KOPT-K1 (cell line): ENCODE data around the gene PSMB7.

Experiments
- H3K27ac ChIP-seq: fragments of 200-600 bp; sonication (generic); 2 replicates; pipeline ENCODE4 v1.5.1; 2016; ENCODE audit warnings: antibody characterized with exemption, mild to moderate bottlenecking, low read depth, low read length; ENCODE audit not compliant: poor library complexity, severe bottlenecking
- H3K36me3 ChIP-seq: fragments of 200-600 bp; sonication (generic); 2 replicates; pipeline ENCODE4 v1.5.1; 2017; ENCODE audit warnings: antibody characterized with exemption, mild to moderate bottlenecking, low read length, moderate library complexity; ENCODE audit not compliant: insufficient read depth
- H3K9me3 ChIP-seq: fragments of 200-600 bp; sonication (generic); 2 replicates; pipeline ENCODE4 v1.5.1; 2017; ENCODE audit warnings: antibody characterized with exemption, low read length, mild to moderate bottlenecking; ENCODE audit not compliant: insufficient read depth, poor library complexity, severe bottlenecking

Gene PSMB7

GRCh38 chr9:124415102-124415851 is at the start of gene PSMB7:
PSMB7 (minus strand) TSS chr9:124415442; CDS start chr9:124415425, 17 bp downstream.
- Histone ChIP-seq H3K36me3 (peaks cover 41% of the 10 kb centered on the region), H3K9me3 (no peaks in the 10 kb centered on the region), H3K27ac (peak within 1 kb of the TSS; percentile 71)

GRCh38 chr9:124462739-124463138 is 47.5 kb upstream of the PSMB7 start:
- no peaks in the 10 kb centered on the region for H3K36me3 ChIP-seq
- H3K27ac ChIP-seq: no peak overlapping the region
- peaks cover 10% of the 10 kb centered on the region for H3K9me3 ChIP-seq

- Histone ChIP-seq H3K27ac (no peak overlapping the region), H3K9me3 (peaks cover 8% of the 10 kb centered on the region), H3K36me3 (no peaks in the 10 kb centered on the region)
Observed at GRCh38 chr9:124458441-124458840, 43.2 kb upstream of the PSMB7 start.

DNA sequence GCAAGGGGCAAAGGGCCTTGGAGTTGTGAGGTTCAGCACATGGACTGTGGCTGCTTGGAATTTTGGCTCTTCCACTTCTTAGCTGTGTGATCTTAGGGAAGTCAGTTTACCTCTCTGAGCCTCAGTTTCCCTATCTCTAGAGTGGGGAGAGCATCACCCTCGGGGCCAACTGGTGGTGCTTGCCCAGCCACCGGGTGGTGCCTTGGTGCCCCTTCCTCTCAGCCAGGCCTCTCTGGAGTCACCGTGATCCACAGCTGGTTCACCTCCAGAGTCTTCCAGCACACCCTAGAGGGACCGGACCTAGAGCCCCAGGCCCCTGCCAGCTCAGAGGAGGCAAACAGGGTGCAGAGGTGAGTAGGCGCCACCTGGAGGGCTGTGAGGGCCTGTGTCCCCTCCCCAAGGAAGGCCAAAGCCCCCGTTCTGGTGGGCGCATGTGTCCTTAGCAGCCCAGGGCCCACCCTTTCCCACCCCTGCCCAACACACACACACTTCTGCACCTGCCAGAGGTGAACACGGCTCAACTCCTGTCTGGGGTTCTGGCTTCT is 42.7 kb upstream of the PSMB7 start:
- no peak overlapping the region for H3K27ac ChIP-seq
- H3K36me3 ChIP-seq: no peaks in the 10 kb centered on the region
- peaks cover 3% of the 10 kb centered on the region for H3K9me3 ChIP-seq

DNA sequence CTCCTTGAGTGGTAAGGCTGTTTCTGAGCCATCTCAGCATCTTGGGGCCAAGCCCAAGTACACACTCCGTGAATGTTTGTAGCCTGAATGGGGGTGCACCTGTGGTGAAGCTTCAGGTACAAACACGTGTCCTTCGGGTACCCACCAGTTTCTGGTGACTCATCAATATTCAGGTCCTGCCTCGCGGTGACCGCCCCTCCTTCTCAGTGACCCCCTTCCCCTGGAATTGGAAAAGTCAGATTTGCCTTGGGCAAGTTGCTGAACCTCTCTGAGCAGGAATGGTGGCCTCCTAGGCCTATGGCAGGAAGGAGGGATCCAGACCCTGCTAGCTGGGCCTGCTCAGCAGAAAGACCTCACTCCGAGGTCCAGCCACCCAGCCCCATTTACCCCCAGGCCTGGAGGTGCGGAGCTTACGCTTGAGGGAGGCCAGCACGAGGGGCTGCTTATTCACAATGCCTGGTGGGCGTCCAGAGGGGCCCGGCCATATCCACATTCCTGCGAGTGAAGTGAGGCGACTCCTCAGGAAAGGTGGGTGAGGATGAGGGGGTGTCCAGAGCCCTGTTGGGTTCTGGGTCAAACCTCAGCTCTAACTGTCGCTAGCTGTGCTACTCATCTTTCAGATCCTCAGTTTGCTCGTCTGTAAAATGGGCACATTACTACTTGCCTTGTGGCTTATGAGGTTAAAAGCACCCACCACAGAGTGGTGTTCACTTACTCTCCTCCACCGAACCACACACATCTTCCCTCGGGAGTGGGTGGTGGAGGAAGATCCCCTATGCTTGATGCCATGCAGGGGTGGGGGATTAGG is 42.0 kb upstream of the PSMB7 start:
- Histone ChIP-seq H3K27ac (no peak overlapping the region), H3K9me3 (no peaks in the 10 kb centered on the region), H3K36me3 (no peaks in the 10 kb centered on the region)

DNA sequence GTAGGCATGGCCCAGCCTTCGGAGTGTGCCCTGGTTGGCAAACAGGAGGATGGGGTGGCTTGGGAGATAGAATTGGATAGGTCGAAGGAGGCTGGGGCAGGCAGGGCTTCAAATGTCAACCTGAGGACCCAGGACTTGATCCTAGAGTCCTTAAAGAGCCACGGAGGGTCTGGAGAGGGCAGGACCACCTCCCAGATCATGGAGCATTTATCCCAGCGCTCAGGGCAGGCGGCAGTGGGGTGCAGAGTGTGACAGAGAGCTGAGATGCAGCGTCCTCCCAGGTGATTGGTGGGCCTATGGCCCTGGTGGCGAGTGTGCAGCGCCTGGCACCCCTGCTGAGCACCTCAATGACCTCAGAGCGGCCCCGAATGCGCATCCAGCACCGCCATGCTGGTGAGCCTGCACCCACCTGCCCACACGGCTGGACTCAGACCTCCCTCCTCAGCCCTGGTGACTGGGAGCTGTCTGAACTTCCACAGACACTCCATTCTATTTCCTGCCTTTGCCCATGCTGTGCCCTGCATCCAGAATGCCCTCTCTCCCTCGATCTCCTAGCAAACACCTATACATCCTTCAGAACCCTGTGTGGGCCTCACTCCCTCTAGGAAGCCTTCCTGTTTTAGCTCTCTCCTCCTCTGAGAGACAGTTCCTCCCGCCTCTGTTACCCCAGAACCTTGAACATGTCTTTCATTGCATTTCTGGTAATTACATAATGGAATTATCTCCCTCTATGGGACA is 41.3 kb upstream of the PSMB7 start:
- Histone ChIP-seq H3K9me3 (no peaks in the 10 kb centered on the region), H3K36me3 (no peaks in the 10 kb centered on the region), H3K27ac (no peak overlapping the region)

DNA sequence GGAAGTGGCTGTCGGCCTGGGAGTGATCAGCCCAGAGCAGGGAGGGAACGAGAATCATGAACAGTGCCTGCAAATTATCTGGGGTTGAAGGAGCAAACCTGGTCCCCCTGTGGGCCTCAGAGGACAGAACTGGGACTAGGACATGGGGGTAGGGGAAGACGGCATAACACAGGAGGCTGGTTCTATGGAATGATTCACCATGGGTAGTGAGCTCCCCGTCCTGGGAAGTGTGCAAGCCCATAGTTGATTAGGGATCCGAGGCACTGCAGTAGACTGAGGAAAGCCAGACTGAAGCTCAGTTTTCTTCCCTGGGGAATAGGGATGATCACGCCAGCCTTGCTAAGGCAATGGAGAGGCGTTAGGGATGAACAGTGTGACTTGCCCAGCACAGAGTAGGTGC is 40.6 kb upstream of the PSMB7 start:
- no peaks in the 10 kb centered on the region for H3K9me3 ChIP-seq
- H3K27ac ChIP-seq: no peak overlapping the region
- H3K36me3 ChIP-seq: no peaks in the 10 kb centered on the region

GRCh38 chr9:124454791-124455443 is 39.7 kb upstream of the PSMB7 start:
- Histone ChIP-seq H3K9me3 (no peaks in the 10 kb centered on the region), H3K27ac (no peak overlapping the region)

GRCh38 chr9:124454296-124454695 is 39.1 kb upstream of the PSMB7 start:
- Histone ChIP-seq H3K9me3 (no peaks in the 10 kb centered on the region), H3K36me3 (no peaks in the 10 kb centered on the region), H3K27ac (no peak overlapping the region)

More at GRCh38 chr9:124454791-124455443, 39.7 kb upstream of the PSMB7 start:
- H3K36me3 ChIP-seq: no peaks in the 10 kb centered on the region

DNA sequence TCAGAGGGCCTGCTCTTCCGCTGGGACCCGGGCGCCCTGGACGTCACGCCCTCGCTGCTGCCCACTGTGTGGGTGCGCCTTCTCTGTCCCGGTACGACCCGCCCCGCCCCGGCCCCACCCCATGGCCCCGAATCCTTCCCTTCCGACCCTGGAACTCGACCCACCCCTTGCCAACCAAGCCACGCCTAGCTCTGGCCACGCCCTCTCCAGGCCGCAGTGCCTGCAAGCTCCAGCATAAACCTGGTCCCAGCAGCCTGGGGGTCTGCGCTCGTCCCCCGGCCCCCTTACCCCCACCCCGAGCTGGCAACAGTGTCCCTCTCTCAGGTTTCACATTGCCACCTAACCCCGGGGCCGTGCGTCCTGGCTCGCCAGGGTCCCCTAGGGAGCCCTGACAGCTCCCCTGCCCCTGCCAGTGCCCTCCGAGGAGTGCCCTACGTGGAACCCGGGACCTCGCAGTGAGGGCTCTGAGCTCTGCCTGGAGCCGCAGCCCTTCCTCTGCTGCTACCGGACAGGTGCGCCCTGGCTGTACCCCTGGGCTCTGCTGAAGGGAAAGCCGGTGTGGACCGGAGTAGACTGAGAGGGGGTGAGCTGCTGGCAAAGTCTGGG is 38.4 kb upstream of the PSMB7 start:
- Histone ChIP-seq H3K9me3 (no peaks in the 10 kb centered on the region), H3K27ac (no peak overlapping the region), H3K36me3 (no peaks in the 10 kb centered on the region)

DNA sequence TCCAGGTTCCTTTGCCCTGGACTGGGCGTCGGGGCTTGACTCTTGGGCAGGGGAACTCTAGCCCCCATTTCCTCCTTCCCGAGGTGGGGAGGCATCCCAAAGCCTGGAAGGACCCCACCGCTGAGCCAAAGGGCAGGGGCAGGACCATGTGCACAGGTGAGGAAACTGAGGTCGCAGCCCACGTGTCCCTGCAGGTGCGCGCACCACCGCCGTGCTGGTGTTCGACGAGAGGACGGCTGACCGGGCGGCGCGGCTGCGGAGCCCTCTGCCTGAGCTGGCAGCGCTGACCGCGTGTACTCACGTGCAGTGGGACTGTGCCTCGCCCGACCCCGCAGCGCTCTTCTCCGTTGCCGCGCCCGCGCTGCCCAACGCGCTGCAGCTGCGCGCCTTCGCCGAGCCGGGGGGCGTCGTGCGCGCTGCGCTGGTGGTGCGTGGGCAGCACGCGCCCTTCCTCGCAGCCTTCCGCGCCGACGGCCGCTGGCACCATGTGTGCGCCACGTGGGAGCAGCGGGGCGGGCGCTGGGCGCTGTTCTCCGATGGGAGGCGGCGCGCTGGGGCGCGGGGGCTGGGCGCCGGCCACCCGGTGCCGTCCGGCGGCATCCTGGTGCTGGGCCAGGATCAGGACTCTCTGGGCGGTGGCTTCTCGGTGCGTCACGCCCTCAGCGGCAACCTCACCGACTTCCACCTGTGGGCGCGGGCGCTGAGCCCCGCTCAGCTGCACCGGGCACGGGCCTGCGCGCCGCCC is 37.8 kb upstream of the PSMB7 start:
- no peak overlapping the region for H3K27ac ChIP-seq
- H3K9me3 ChIP-seq: no peaks in the 10 kb centered on the region

DNA sequence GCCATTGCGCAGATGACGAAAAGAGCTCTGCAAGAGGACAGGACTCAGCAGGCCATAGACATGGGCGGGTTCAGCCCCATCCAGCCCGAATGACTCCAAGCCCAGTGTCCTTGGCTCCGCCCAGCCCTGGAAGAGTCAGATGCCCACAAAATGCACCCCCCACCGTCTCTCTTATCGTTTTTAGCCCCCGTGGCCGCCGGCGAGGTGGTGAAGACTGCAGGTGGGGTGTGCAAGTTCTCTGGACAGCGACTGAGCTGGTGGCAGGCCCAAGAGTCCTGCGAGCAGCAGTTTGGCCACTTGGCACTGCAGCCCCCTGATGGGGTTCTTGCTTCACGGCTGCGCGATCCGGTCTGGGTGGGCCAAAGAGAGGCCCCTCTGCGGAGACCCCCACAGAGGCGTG is 37.1 kb upstream of the PSMB7 start:
- Histone ChIP-seq H3K9me3 (no peaks in the 10 kb centered on the region), H3K36me3 (no peaks in the 10 kb centered on the region), H3K27ac (no peak overlapping the region)

More for the DNA sequence above, 37.8 kb upstream of the PSMB7 start:
- no peaks in the 10 kb centered on the region for H3K36me3 ChIP-seq

GRCh38 chr9:124450931-124451661 is 35.9 kb upstream of the PSMB7 start:
- Histone ChIP-seq H3K27ac (no peak overlapping the region), H3K36me3 (no peaks in the 10 kb centered on the region), H3K9me3 (no peaks in the 10 kb centered on the region)
